ENCODE results near the gene ATP5PO. TPM values are rescaled to one million over a fixed set of nuclear protein-coding genes. Genes with fewer than 3 reads are reported as not detected.
"Not testable (repeated sequence)": the region's sequence is repeated elsewhere in the genome, so short reads cannot be mapped to it uniquely, and the experiment has no call there.

The ATP5PO gene
- total RNA-seq, 1 experiment from 2014 or later = 232 TPM

DNA sequence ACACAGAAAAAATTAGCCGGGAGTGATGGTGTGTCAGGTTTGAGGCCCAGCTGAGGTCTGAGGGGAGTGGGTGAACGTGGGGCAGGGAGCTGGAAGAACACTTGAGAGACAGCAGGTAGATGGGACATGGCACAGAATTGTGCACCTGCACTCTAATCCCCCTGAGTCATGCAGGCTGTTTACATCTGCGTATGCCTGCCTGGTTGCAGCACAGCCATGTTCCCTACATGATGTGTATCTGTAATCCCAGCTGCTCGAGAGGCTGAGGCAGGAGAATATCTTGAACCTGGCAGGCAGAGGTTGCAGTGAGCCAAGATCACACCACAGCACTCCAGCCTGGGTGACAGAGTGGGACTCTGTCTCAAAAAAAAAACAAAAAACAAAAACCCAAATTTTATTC lies 44.8 kb downstream of the ATP5PO start:
- Mint-ChIP-seq H3K9me3 (ENCODE audit: unreplicated experiment) (no peaks in the 10 kb centered on the region), H3K36me3 (ENCODE audit: insufficient read depth, unreplicated experiment) (no peaks in the 10 kb centered on the region)
- POLR2A ChIA-PET = no interaction called here

DNA sequence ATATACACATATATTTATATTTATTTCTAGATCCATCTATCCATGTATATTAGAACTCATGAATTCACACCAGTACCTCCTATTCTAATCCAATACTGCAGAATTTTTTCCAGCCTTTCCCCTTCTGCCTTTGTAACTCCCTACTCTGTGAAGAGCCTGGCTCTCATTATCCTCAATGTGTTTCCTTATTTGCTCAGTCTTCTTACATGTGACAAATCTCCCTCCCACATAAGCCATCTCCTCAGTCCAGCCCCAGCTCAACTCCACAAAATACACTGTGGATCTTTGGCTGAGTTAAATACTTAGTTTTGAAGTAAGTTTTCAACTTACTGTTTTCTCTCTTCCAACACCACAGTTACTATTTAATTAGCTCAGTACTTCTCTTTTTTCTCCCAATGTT lies 45.7 kb downstream of the ATP5PO start:
- no peaks in the 10 kb centered on the region for H3K4me1 ChIP-seq
- H3K36me3 ChIP-seq (ENCODE audit: control insufficient read depth, insufficient read depth, low read length) = no peaks in the 10 kb centered on the region
- H3K4me3 Mint-ChIP-seq (ENCODE audit: unreplicated experiment) = no peak overlapping the region
- H3K9me3 Mint-ChIP-seq (ENCODE audit: unreplicated experiment) = no peaks in the 10 kb centered on the region
- H3K27me3 ChIP-seq (replicated peaks; ENCODE audit: control insufficient read depth, insufficient read depth, low read length) = no peaks in the 10 kb centered on the region
- no TSS peak for BruUV-seq (replicated peaks)
- no peak for DNase-seq
- intact Hi-C loops (cut with micrococcal nuclease; ENCODE audit: unreplicated experiment) = no loop called here
- H3K27ac Mint-ChIP-seq (ENCODE audit: unreplicated experiment) = no peak overlapping the region
- ChIA-PET POLR2A (no interaction called here), CTCF (no interaction called here)
- no peaks in the 10 kb centered on the region for H3K36me3 Mint-ChIP-seq (ENCODE audit: insufficient read depth, unreplicated experiment)
- no peak overlapping the region for H3K4me3 ChIP-seq (ENCODE audit: low read depth, low read length)
- no peaks in the 10 kb centered on the region for H3K27me3 Mint-ChIP-seq (ENCODE audit: insufficient read depth, unreplicated experiment)
- TF ChIP-seq, protein P1, sequence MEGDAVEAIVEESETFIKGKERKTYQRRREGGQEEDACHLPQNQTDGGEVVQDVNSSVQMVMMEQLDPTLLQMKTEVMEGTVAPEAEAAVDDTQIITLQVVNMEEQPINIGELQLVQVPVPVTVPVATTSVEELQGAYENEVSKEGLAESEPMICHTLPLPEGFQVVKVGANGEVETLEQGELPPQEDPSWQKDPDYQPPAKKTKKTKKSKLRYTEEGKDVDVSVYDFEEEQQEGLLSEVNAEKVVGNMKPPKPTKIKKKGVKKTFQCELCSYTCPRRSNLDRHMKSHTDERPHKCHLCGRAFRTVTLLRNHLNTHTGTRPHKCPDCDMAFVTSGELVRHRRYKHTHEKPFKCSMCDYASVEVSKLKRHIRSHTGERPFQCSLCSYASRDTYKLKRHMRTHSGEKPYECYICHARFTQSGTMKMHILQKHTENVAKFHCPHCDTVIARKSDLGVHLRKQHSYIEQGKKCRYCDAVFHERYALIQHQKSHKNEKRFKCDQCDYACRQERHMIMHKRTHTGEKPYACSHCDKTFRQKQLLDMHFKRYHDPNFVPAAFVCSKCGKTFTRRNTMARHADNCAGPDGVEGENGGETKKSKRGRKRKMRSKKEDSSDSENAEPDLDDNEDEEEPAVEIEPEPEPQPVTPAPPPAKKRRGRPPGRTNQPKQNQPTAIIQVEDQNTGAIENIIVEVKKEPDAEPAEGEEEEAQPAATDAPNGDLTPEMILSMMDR (IDR thresholded peaks at IDR 0.05; ENCODE audit: insufficient read depth in 1 of 2, low read depth in 1 of 2, low read length in 1 of 2, severe bottlenecking in 1 of 2, unreplicated experiment in 1 of 2) = no peak
- no peaks in the 10 kb centered on the region for H3K4me1 Mint-ChIP-seq (ENCODE audit: low read depth, unreplicated experiment)
- no peaks in the 10 kb centered on the region for H3K9me3 ChIP-seq

More for the DNA sequence above, 44.8 kb downstream of the ATP5PO start:
- H3K4me1 ChIP-seq = no peaks in the 10 kb centered on the region
- no peak overlapping the region for H3K27ac Mint-ChIP-seq (ENCODE audit: unreplicated experiment)
- H3K27me3 Mint-ChIP-seq (ENCODE audit: insufficient read depth, unreplicated experiment) = no peaks in the 10 kb centered on the region
- DNase-seq = no peak
- H3K27me3 ChIP-seq (replicated peaks; ENCODE audit: control insufficient read depth, insufficient read depth, low read length) = no peaks in the 10 kb centered on the region
- no peak overlapping the region for H3K4me3 Mint-ChIP-seq (ENCODE audit: unreplicated experiment)
- no peaks in the 10 kb centered on the region for H3K36me3 ChIP-seq (ENCODE audit: control insufficient read depth, insufficient read depth, low read length)
- intact Hi-C loops (cut with micrococcal nuclease; ENCODE audit: unreplicated experiment) = no loop called here
- H3K4me1 Mint-ChIP-seq (ENCODE audit: low read depth, unreplicated experiment) = no peaks in the 10 kb centered on the region
- TF ChIP-seq, protein P1 (IDR thresholded peaks at IDR 0.05; ENCODE audit: insufficient read depth in 1 of 2, low read depth in 1 of 2, low read length in 1 of 2, severe bottlenecking in 1 of 2, unreplicated experiment in 1 of 2) = no peak
- BruUV-seq (replicated peaks) = no TSS peak
- CTCF ChIA-PET = no interaction called here
- no peak overlapping the region for H3K4me3 ChIP-seq (ENCODE audit: low read depth, low read length)
- H3K9me3 ChIP-seq = no peaks in the 10 kb centered on the region

DNA sequence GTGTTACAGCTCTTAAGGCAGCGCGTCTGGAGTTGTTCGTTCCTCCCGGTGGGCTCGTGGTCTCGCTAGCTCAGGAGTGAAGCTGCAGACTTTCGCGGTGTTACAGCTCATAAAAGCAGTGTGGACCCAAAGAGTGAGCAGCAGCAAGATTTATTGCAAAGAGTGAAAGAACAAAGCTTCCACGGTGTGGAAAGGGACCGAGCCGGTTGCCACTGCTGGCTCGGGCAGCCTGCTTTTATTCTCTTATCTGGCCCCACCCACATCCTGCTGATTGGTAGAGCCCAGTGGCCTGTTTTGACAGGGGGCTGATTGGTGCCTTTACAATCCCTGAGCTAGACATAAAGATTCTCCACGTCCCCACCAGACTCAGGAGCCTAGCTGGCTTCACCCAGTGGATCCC lies 47.7 kb downstream of the ATP5PO start:
- H3K27me3 ChIP-seq (replicated peaks; ENCODE audit: control insufficient read depth, insufficient read depth, low read length); H3K27me3 Mint-ChIP-seq (ENCODE audit: insufficient read depth, unreplicated experiment); H3K4me1 ChIP-seq; H3K9me3 Mint-ChIP-seq (ENCODE audit: unreplicated experiment); BruUV-seq (replicated peaks); POLR2A ChIA-PET; H3K4me3 ChIP-seq (ENCODE audit: low read depth, low read length); H3K36me3 ChIP-seq (ENCODE audit: control insufficient read depth, insufficient read depth, low read length); H3K4me1 Mint-ChIP-seq (ENCODE audit: low read depth, unreplicated experiment); H3K4me3 Mint-ChIP-seq (ENCODE audit: unreplicated experiment); DNase-seq; H3K36me3 Mint-ChIP-seq (ENCODE audit: insufficient read depth, unreplicated experiment); H3K9me3 ChIP-seq; intact Hi-C loops (cut with micrococcal nuclease; ENCODE audit: unreplicated experiment); H3K27ac Mint-ChIP-seq (ENCODE audit: unreplicated experiment): not testable (repeated sequence)
- CTCF ChIA-PET = interaction anchor here (0.6 kb wide), 1 partner anchor 19 kb away, joined by 5 read pairs; no protein-coding TSS in a partner anchor

DNA sequence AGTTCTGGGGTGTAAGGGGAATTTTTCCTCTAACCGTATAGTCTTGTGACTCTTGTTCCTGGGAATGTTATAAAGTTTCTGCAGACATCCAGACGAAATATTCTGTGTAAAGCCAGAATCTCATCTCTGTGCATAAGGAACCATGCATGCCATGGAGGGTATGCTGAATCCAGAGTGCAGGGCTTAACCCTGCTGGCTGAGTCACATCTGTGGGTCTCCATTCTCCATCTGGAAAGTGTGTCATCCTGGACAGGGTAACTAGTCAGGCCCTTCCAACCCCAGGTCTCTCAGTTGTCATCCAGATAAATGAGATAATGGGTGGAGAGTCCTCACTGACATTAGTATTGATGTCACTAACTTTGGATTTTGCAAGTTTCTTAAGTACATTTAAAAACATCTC lies 48.8 kb downstream of the ATP5PO start:
- H3K9me3 ChIP-seq = no peaks in the 10 kb centered on the region
- no peak for DNase-seq
- no peaks in the 10 kb centered on the region for H3K4me1 ChIP-seq
- ChIA-PET CTCF (no interaction called here), POLR2A (no interaction called here)
- H3K4me3 ChIP-seq (ENCODE audit: low read depth, low read length) = no peak overlapping the region
- BruUV-seq (replicated peaks) = no TSS peak
- no peaks in the 10 kb centered on the region for H3K4me1 Mint-ChIP-seq (ENCODE audit: low read depth, unreplicated experiment)
- no peaks in the 10 kb centered on the region for H3K9me3 Mint-ChIP-seq (ENCODE audit: unreplicated experiment)
- no peaks in the 10 kb centered on the region for H3K27me3 ChIP-seq (replicated peaks; ENCODE audit: control insufficient read depth, insufficient read depth, low read length)
- TF ChIP-seq, protein P1 (IDR thresholded peaks at IDR 0.05; ENCODE audit: insufficient read depth in 1 of 2, low read depth in 1 of 2, low read length in 1 of 2, severe bottlenecking in 1 of 2, unreplicated experiment in 1 of 2) = no peak
- H3K4me3 Mint-ChIP-seq (ENCODE audit: unreplicated experiment) = no peak overlapping the region
- H3K27ac Mint-ChIP-seq (ENCODE audit: unreplicated experiment) = no peak overlapping the region
- no peaks in the 10 kb centered on the region for H3K36me3 ChIP-seq (ENCODE audit: control insufficient read depth, insufficient read depth, low read length)
- no peaks in the 10 kb centered on the region for H3K27me3 Mint-ChIP-seq (ENCODE audit: insufficient read depth, unreplicated experiment)
- intact Hi-C loops (cut with micrococcal nuclease; ENCODE audit: unreplicated experiment) = no loop called here
- no peaks in the 10 kb centered on the region for H3K36me3 Mint-ChIP-seq (ENCODE audit: insufficient read depth, unreplicated experiment)

Measured in Caco-2 (cell line).